Activated CD4-positive, alpha-beta T cell treated with anti-CD3 and anti-CD28 coated beads, Interleukin-2, Interleukin-6, amounts not matched to agents 100 ng/mL and 50 ng/mL, durations not matched to agents 16 hours and 8 hours (primary cell): ENCODE results near the gene SYT6.

Source experiments
- DNase-seq: peaks from one replicate; pipeline ENCODE4 v3.0.0-alpha.2; 2020

SYT6 gene

GRCh38 chr1:114154146-114154962 is 685 bp upstream of the SYT6 start:
- DNase-seq: no peak

- peak; percentile 9 for DNase-seq
These were observed 985 bp downstream of the SYT6 start for GRCh38 chr1:114152508-114153260.

- DNase-seq: no peak
These were observed 1.6 kb downstream of the SYT6 start for GRCh38 chr1:114152089-114152507.

GRCh38 chr1:114150016-114150415 is 3.7 kb downstream of the SYT6 start:
- peak; percentile 5 for DNase-seq

- no peak for DNase-seq
These were observed 4.5 kb downstream of the SYT6 start for GRCh38 chr1:114149211-114149610.

- no peak for DNase-seq
These were observed 8.0 kb downstream of the SYT6 start for GRCh38 chr1:114145504-114146151.

GRCh38 chr1:114144016-114144415 is 9.7 kb downstream of the SYT6 start:
- no peak for DNase-seq

- no peak for DNase-seq
These were observed 14.1 kb downstream of the SYT6 start for GRCh38 chr1:114139540-114139939.

GRCh38 chr1:114137497-114137896 is 16.2 kb downstream of the SYT6 start:
- DNase-seq: no peak

GRCh38 chr1:114135786-114136185 is 17.9 kb downstream of the SYT6 start:
- no peak for DNase-seq

- DNase-seq: no peak
These were observed 19.2 kb downstream of the SYT6 start for GRCh38 chr1:114134518-114134917.

GRCh38 chr1:114133129-114133528 is 20.5 kb downstream of the SYT6 start:
- DNase-seq: no peak

GRCh38 chr1:114131526-114132220 is 22.0 kb downstream of the SYT6 start:
- DNase-seq: no peak

GRCh38 chr1:114130846-114131525 is 22.7 kb downstream of the SYT6 start:
- no peak for DNase-seq

GRCh38 chr1:114130213-114130612 is 23.5 kb downstream of the SYT6 start:
- DNase-seq: no peak

GRCh38 chr1:114128293-114128692 is 25.4 kb downstream of the SYT6 start:
- no peak for DNase-seq

- no peak for DNase-seq
These were observed 27.2 kb downstream of the SYT6 start for GRCh38 chr1:114126261-114127095.

- no peak for DNase-seq
These were observed 29.0 kb downstream of the SYT6 start for GRCh38 chr1:114124644-114125043.

- no peak for DNase-seq
These were observed 30.6 kb downstream of the SYT6 start for GRCh38 chr1:114122941-114123618.

- no peak for DNase-seq
These were observed 35.2 kb downstream of the SYT6 start for GRCh38 chr1:114118351-114118990.
